Measurements from ENCODE around the gene PODXL2.

DNA sequence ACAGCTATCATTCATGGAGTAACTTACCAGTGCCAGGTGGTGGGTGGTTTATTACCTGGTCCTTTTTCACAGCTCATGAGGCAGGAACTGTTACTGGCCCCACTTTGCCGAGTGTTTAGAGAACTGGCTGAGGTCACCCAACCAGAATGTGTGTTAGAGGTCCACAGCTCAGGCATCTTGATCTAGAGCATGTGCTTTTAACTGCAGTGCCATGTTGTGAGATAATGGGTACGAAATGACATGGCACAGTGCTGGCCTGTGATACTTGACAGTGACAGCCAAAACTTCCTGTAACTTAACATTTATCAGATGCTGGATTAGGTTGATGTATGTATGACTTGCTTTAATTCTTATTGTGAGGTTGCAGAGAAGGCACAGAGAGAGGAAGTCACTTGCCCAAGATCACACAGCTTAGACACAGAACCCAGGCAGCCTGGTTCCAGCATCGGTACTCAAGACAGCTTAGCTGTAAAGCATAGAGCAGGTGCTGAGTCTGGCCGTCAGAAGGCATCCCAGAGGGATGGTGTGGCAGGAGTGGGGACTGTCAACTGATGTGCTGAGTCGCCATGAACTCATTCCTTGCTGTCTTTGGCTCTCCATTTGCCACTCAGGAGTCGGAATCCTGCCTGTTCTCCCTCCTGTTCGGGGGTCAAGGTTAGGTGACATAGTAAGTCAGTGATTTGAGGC lies 21.2 kb upstream of the PODXL2 start:
- TF ChIP-seq POLR2AphosphoS5 (IDR thresholded peaks at IDR 0.05; ENCODE audit: low read depth) (no peak), EZH2 (IDR thresholded peaks at IDR 0.05; ENCODE audit: low read depth, unreplicated experiment) (no peak), EZH2phosphoT487 (IDR thresholded peaks at IDR 0.05; ENCODE audit: unreplicated experiment) (no peak), CREB1 (CRISPR knock-in tag; IDR thresholded peaks at IDR 0.05; ENCODE audit: low read depth) (no peak), ETS1 (IDR thresholded peaks at IDR 0.05) (no peak), STAT1 (IDR thresholded peaks at IDR 0.05; ENCODE audit: unreplicated experiment) (no peak)
- TF ChIP-seq, protein P1, sequence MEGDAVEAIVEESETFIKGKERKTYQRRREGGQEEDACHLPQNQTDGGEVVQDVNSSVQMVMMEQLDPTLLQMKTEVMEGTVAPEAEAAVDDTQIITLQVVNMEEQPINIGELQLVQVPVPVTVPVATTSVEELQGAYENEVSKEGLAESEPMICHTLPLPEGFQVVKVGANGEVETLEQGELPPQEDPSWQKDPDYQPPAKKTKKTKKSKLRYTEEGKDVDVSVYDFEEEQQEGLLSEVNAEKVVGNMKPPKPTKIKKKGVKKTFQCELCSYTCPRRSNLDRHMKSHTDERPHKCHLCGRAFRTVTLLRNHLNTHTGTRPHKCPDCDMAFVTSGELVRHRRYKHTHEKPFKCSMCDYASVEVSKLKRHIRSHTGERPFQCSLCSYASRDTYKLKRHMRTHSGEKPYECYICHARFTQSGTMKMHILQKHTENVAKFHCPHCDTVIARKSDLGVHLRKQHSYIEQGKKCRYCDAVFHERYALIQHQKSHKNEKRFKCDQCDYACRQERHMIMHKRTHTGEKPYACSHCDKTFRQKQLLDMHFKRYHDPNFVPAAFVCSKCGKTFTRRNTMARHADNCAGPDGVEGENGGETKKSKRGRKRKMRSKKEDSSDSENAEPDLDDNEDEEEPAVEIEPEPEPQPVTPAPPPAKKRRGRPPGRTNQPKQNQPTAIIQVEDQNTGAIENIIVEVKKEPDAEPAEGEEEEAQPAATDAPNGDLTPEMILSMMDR (conservative IDR thresholded peaks at IDR 0.05; ENCODE audit: low read depth in 2 of 2), result no peak
